Measurements from ENCODE around the gene APOBEC2. TPM values are rescaled to one million over a fixed set of nuclear protein-coding genes. Genes with fewer than 3 reads are reported as not detected.
A peak's percentile ranks its signal among the peaks of the same experiment; 100 is the strongest.

The APOBEC2 gene
- total RNA-seq, 2 donors from 2014 or later, result not detected

GRCh38 chr6:41056768-41057490, 3.9 kb downstream of the APOBEC2 start:
- ATAC-seq (replicated peaks in 1 of 2), result no peak
- no peaks in the 10 kb centered on the region for H3K9me3 Mint-ChIP-seq

GRCh38 chr6:41058783-41059181, 5.8 kb downstream of the APOBEC2 start:
- ATAC-seq (replicated peaks in 1 of 2) (no peak), DNase-seq (no peak)
- Mint-ChIP-seq H3K4me3 (no peak overlapping the region), H3K27me3 (ENCODE audit: low read depth) (no peaks in the 10 kb centered on the region), H3K36me3 (ENCODE audit: insufficient read depth in 2 of 2) (peaks cover 2 to 7% of the 10 kb centered on the region in 2 donors), H3K27ac (no peak overlapping the region), H3K9me3 (no peaks in the 10 kb centered on the region), H3K4me1 (ENCODE audit: low read depth) (no peaks in the 10 kb centered on the region)

More at GRCh38 chr6:41056768-41057490, 3.9 kb downstream of the APOBEC2 start:
- H3K4me1 Mint-ChIP-seq (ENCODE audit: low read depth), result peaks cover 14% of the 10 kb centered on the region
- H3K27ac Mint-ChIP-seq, result no peak overlapping the region
- H3K36me3 Mint-ChIP-seq (ENCODE audit: insufficient read depth in 2 of 2), result peaks cover 2 to 4% of the 10 kb centered on the region in 2 donors
- DNase-seq, result no peak
- H3K27me3 Mint-ChIP-seq (ENCODE audit: low read depth), result no peaks in the 10 kb centered on the region
- H3K4me3 Mint-ChIP-seq, result no peak overlapping the region

- peaks cover 2 to 9% of the 10 kb centered on the region in 2 donors for H3K36me3 Mint-ChIP-seq (ENCODE audit: insufficient read depth in 2 of 2)
Observed at GRCh38 chr6:41059556-41059955, 6.6 kb downstream of the APOBEC2 start.

GRCh38 chr6:41061196-41061726, 8.3 kb downstream of the APOBEC2 start:
- Mint-ChIP-seq H3K27me3 (ENCODE audit: low read depth) (no peaks in the 10 kb centered on the region), H3K4me3 (no peak overlapping the region), H3K36me3 (ENCODE audit: insufficient read depth in 2 of 2) (peaks cover 2 to 15% of the 10 kb centered on the region in 2 donors), H3K9me3 (no peaks in the 10 kb centered on the region), H3K4me1 (ENCODE audit: low read depth) (no peaks in the 10 kb centered on the region), H3K27ac (no peak overlapping the region)
- no peak for DNase-seq
- no peak for ATAC-seq (replicated peaks in 1 of 2)

More at GRCh38 chr6:41059556-41059955, 6.6 kb downstream of the APOBEC2 start:
- ATAC-seq (replicated peaks in 1 of 2), result no peak
- no peak for DNase-seq
- Mint-ChIP-seq H3K4me1 (ENCODE audit: low read depth) (no peaks in the 10 kb centered on the region), H3K9me3 (no peaks in the 10 kb centered on the region), H3K27me3 (ENCODE audit: low read depth) (no peaks in the 10 kb centered on the region), H3K27ac (no peak overlapping the region), H3K4me3 (no peak overlapping the region)

GRCh38 chr6:41062056-41062455, 9.1 kb downstream of the APOBEC2 start:
- no peak overlapping the region for H3K4me3 Mint-ChIP-seq
- no peak overlapping the region for H3K27ac Mint-ChIP-seq
- no peaks in the 10 kb centered on the region for H3K27me3 Mint-ChIP-seq (ENCODE audit: low read depth)
- DNase-seq, result no peak
- H3K36me3 Mint-ChIP-seq (ENCODE audit: insufficient read depth in 2 of 2), result peaks cover 5 to 20% of the 10 kb centered on the region in 2 donors
- H3K9me3 Mint-ChIP-seq, result no peaks in the 10 kb centered on the region
- no peak for ATAC-seq (replicated peaks in 1 of 2)
- peaks cover 6% of the 10 kb centered on the region for H3K4me1 Mint-ChIP-seq (ENCODE audit: low read depth)

GRCh38 chr6:41063884-41064285, 10.9 kb downstream of the APOBEC2 start:
- no peaks in the 10 kb centered on the region for H3K9me3 Mint-ChIP-seq
- H3K4me1 Mint-ChIP-seq (ENCODE audit: low read depth), result peaks cover 8% of the 10 kb centered on the region
- H3K27ac Mint-ChIP-seq, result no peak overlapping the region
- H3K27me3 Mint-ChIP-seq (ENCODE audit: low read depth), result no peaks in the 10 kb centered on the region
- no peak overlapping the region for H3K4me3 Mint-ChIP-seq
- H3K36me3 Mint-ChIP-seq (ENCODE audit: insufficient read depth in 2 of 2), result peaks cover 10 to 29% of the 10 kb centered on the region in 2 donors
- ATAC-seq (replicated peaks in 1 of 2) (no peak), DNase-seq (no peak)

GRCh38 chr6:41064841-41065240, 11.8 kb downstream of the APOBEC2 start:
- no peaks in the 10 kb centered on the region for H3K27me3 Mint-ChIP-seq (ENCODE audit: low read depth)
- H3K27ac Mint-ChIP-seq, result no peak overlapping the region
- no peaks in the 10 kb centered on the region for H3K9me3 Mint-ChIP-seq
- ATAC-seq (replicated peaks in 1 of 2) (no peak), DNase-seq (no peak)
- H3K4me1 Mint-ChIP-seq (ENCODE audit: low read depth), result peaks cover 8% of the 10 kb centered on the region
- peaks cover 10 to 29% of the 10 kb centered on the region in 2 donors for H3K36me3 Mint-ChIP-seq (ENCODE audit: insufficient read depth in 2 of 2)
- H3K4me3 Mint-ChIP-seq, result no peak overlapping the region

GRCh38 chr6:41065550-41066026, 12.6 kb downstream of the APOBEC2 start:
- peaks cover 10 to 26% of the 10 kb centered on the region in 2 donors for H3K36me3 Mint-ChIP-seq (ENCODE audit: insufficient read depth in 2 of 2)
- H3K4me3 Mint-ChIP-seq, result no peak overlapping the region
- H3K9me3 Mint-ChIP-seq, result no peaks in the 10 kb centered on the region
- H3K27ac Mint-ChIP-seq, result no peak overlapping the region
- ATAC-seq (replicated peaks in 1 of 2), result no peak
- H3K27me3 Mint-ChIP-seq (ENCODE audit: low read depth), result no peaks in the 10 kb centered on the region
- peaks cover 10% of the 10 kb centered on the region for H3K4me1 Mint-ChIP-seq (ENCODE audit: low read depth)
- no peak for DNase-seq

- H3K4me1 Mint-ChIP-seq (ENCODE audit: low read depth), result peaks cover 17% of the 10 kb centered on the region
- H3K27ac Mint-ChIP-seq, result peak overlapping the region; percentile 64
- peaks cover 12 to 26% of the 10 kb centered on the region in 2 donors for H3K36me3 Mint-ChIP-seq (ENCODE audit: insufficient read depth in 2 of 2)
- H3K4me3 Mint-ChIP-seq, result peak overlapping the region in 1 of 2 donors; percentile 3
- DNase-seq, result peak; percentile 60 to 61
- H3K27me3 Mint-ChIP-seq (ENCODE audit: low read depth), result no peaks in the 10 kb centered on the region
- no peaks in the 10 kb centered on the region for H3K9me3 Mint-ChIP-seq
- no peak for ATAC-seq (replicated peaks in 1 of 2)
Observed at GRCh38 chr6:41066867-41067304, 13.9 kb downstream of the APOBEC2 start.

GRCh38 chr6:41071501-41071922, 18.5 kb downstream of the APOBEC2 start:
- ATAC-seq (replicated peaks in 1 of 2) (no peak), DNase-seq (peak in 1 of 2 donors; percentile 83)
- Mint-ChIP-seq H3K4me1 (ENCODE audit: low read depth) (peaks cover 45% of the 10 kb centered on the region), H3K9me3 (no peaks in the 10 kb centered on the region), H3K27ac (peak overlapping the region; percentile 95), H3K36me3 (ENCODE audit: insufficient read depth in 2 of 2) (peaks cover 16 to 18% of the 10 kb centered on the region in 2 donors), H3K27me3 (ENCODE audit: low read depth) (no peaks in the 10 kb centered on the region), H3K4me3 (peak overlapping the region; percentile 94 to 97)

GRCh38 chr6:41071923-41072835, 19.2 kb downstream of the APOBEC2 start, which contains the start of gene OARD1:
Gene OARD1, minus strand, starts transcription at chr6:41072356. Its CDS starts 722 bp downstream, at chr6:41071634.
- H3K9me3 Mint-ChIP-seq, result no peaks in the 10 kb centered on the region
- no peaks in the 10 kb centered on the region for H3K27me3 Mint-ChIP-seq (ENCODE audit: low read depth)
- H3K36me3 Mint-ChIP-seq (ENCODE audit: insufficient read depth in 2 of 2), result peaks cover 12 to 13% of the 10 kb centered on the region in 2 donors
- ATAC-seq (replicated peaks in 1 of 2) (peak; percentile 78 to 82), DNase-seq (peak; percentile 100)
- H3K4me3 Mint-ChIP-seq, result peak within 1 kb of the TSS; percentile 94 to 97
- peaks cover 45% of the 10 kb centered on the region for H3K4me1 Mint-ChIP-seq (ENCODE audit: low read depth)
- peak within 1 kb of the TSS; percentile 95 for H3K27ac Mint-ChIP-seq

GRCh38 chr6:41072836-41073202, 19.8 kb downstream of the APOBEC2 start, which contains the start of gene NFYA:
Gene NFYA, plus strand, starts transcription at chr6:41072974. Its CDS starts 6,116 bp downstream, at chr6:41079090.
- H3K27ac Mint-ChIP-seq, result peak within 1 kb of the TSS; percentile 97
- peaks cover 7 to 8% of the 10 kb centered on the region in 2 donors for H3K36me3 Mint-ChIP-seq (ENCODE audit: insufficient read depth in 2 of 2)
- H3K4me3 Mint-ChIP-seq, result peak within 1 kb of the TSS; percentile 97 to 98
- DNase-seq, result no peak
- H3K27me3 Mint-ChIP-seq (ENCODE audit: low read depth), result no peaks in the 10 kb centered on the region
- H3K9me3 Mint-ChIP-seq, result no peaks in the 10 kb centered on the region
- H3K4me1 Mint-ChIP-seq (ENCODE audit: low read depth), result peaks cover 48% of the 10 kb centered on the region
- peak; percentile 79 to 81 for ATAC-seq (replicated peaks in 1 of 2)

All from activated T-cell treated with anti-CD3 and anti-CD28 coated beads, Interleukin-2, amount 50 U/mL, for 72 hours (primary cell).